Stimulated activated CD8-positive, alpha-beta memory T cell treated with anti-CD3 and anti-CD28 coated beads, Interleukin-4, amount 100 ng/mL, for 24 hours (primary cell): ENCODE results near the gene IKZF2.

Source experiments
- DNase-seq: peaks from one replicate; pipeline ENCODE4 v3.0.0-alpha.2; 2020; ENCODE audit warnings: low read depth

Gene IKZF2

DNA sequence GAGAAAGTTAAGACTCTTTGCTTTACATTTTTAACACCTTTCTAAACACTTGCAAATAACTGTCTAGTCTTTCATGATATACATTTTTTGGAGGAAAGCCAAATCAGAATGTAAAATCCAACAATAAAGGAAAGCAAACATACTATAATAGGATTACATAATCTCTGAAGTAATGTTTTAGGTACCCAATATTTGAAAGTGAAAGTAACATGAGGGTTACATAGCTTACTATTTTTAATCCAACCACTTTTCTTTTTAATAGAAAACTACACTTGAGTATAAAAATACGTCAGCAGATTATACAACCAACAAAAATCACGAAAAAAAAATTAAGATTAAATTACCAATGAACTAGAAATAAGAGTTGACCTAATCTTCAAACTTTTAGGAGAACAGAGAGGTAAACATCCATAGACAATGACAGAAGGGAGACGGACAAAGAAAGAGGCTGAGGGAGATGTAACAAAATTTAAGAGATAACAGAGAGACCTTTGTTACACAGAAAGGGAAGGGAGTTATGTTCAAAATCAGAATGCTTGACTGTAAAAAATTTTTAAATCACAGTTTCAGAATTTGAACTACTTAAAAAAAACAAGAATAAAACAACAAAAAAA is 150.0 kb downstream of the IKZF2 start:
- no peak for DNase-seq

DNA sequence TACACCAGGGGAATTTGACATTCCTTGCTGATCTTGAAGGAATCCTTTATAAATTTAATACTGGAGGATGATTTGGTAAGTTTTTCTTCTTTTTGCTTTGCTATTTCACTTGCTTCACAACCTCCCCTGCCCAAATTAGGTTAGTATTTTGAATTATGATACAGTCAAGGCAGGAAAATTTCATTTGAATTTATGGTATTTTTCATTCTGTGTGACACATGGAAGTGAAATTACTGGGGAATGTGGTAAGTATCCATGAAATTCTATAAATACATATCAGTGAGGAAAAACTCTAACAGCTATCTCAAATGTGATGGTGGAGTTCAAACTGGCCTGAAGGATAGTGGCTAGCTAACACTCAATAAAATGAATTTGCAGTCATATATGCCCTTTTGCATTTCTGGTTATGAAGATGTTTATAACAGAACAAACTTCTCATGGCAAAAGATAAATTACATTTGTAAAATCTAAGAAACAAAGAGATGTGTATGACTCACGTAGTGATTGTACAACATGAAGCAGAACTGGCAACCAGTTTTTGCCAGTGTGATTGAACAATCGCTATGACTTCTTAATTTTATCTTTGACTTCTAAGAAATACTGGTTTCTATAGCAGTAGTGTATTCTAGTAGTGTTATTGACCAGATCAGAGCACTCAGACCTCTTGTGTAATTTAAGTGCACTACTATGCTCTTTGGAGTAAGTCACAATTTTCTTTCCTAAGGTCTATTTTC is 152.6 kb downstream of the IKZF2 start:
- no peak for DNase-seq

- DNase-seq = no peak
These were observed 153.8 kb downstream of the IKZF2 start for GRCh38 chr2:212997526-212998020.

GRCh38 chr2:212995920-212996319 is 155.5 kb downstream of the IKZF2 start:
- DNase-seq = no peak

GRCh38 chr2:212994976-212995375 is 156.4 kb downstream of the IKZF2 start:
- no peak for DNase-seq

DNA sequence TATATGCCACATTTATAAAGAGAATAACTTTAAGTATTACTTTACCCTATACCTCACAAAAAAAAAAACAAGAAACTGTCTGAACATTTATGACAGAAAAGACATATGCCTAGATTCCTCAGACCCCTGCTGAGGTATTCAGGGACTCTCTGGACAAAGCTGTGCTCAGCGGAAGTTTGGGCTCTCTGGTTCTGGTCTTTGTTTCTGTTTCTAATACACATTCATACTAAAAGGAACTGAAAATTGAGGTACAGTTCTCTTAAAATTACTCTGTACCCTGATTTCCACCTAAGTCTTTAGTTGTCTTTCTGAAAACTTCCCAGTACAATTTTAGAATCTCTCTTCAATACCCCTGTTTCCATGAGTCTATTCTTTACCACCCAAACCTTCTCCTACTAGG is 160.3 kb downstream of the IKZF2 start:
- DNase-seq = no peak

DNA sequence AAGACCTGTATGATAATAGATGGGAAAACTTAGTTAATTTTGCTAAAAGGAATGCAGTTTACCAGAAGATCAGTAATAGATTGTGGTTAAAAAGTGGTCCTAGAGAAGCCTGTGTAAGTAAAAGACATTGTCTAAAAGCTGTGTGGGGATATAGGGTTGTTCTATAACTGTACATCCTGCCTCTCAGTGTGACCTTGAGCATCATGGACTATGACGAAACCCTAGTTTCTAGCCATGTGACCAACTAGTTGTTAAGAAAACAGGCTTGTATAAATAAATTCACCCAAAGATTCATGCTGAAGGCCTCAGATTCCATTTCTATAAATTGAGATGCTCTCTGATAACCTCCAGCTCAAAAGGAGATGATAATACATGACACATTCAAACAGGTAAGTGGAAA is 160.7 kb downstream of the IKZF2 start:
- DNase-seq = no peak

DNA sequence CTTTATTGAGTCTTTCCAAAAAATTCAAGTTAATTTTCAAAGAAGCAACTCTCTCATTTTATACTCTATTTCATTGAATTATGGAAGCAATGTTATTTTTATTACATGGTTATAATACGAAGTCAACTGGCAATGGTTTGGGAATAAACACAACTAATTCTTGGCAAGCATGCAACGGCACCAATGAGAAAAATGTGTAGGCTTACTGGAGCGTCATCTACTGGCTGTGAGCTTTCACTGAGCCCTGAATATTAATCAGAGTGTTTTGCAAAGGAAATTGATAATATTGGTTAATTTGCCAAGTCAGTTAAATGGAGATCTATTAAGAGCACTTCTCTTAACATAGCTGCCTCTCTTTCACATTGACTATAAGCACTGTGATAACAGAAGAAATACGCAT is 163.9 kb downstream of the IKZF2 start:
- DNase-seq = no peak

DNA sequence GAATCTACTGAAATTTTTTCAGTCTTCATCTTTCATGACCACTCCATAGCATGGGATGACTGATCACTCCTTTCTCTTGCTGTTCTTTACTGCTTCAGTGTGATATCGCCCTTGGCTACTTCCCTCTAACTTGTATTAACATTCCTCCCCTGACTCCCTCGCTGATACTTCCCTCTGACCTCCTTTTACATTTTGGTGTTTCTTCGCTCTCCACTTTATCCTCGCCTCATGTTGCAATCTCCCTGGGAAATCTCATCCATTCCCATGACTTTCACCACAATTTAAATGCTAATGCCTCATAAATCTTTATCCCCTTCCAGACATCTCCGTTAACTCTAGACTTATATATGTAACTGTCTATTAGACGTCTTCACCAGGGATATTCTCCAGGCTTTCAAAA is 167.3 kb downstream of the IKZF2 start:
- DNase-seq = no peak

- no peak for DNase-seq
These were observed 171.6 kb downstream of the IKZF2 start for GRCh38 chr2:212979799-212980198.

GRCh38 chr2:212979046-212979612 is 172.3 kb downstream of the IKZF2 start:
- no peak for DNase-seq

DNA sequence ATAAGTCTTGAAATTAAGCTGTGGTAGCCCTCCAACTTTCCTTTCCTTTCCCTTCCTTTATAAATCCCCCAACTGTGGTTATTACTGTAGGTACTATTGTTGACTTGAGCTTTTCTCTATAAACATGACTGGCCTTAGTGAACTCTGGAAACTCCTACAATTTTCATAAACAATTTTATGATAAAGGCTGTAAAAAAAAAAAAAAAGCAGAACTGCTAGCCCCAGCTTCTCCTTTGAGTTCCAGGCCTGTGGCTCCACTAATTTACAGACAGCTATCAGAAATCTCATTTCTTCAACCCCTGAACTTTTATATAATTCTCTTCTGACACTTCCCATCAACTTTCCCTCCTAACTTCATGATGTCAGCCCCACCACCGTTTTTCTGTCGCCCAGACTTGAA is 174.3 kb downstream of the IKZF2 start:
- no peak for DNase-seq

- no peak for DNase-seq
These were observed 176.1 kb downstream of the IKZF2 start for GRCh38 chr2:212975333-212975732.

DNA sequence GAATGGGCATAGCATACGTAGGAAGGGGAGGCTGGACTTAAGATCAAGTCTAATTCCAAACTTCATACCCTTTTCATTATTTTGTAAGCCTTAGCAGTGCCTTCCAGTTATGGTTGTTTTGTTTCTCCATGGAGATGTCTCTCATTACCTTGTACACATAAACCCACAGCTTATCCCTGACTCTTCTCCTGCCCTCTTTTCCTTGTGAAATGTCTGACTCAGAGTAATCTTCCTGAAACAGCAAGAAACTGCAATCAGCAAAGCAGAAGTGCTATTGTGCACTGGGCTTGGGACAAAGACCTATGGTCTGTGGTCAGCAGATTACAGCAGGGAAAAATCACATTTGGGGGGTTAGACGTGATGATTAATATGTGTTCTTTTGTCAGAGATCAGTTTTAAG is 176.7 kb downstream of the IKZF2 start:
- DNase-seq = no peak

DNA sequence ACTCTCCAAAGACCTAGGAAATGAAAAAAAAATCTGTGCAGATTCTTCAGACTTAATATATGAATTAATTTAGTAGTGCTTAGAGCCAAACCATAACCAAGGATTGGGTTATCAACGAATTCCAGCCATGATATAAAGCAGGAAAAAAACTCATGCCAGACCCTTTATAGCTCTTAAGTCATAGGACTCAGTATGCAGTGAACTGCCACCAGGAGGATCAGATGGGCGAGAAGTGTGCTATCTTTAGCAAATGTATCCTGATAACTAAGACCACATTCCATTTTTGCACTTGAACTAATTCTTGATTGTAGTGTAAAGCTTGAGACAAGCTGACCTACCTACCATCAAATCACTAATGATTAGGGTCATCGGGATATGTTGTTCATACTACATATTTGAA is 178.1 kb downstream of the IKZF2 start:
- DNase-seq = no peak

DNA sequence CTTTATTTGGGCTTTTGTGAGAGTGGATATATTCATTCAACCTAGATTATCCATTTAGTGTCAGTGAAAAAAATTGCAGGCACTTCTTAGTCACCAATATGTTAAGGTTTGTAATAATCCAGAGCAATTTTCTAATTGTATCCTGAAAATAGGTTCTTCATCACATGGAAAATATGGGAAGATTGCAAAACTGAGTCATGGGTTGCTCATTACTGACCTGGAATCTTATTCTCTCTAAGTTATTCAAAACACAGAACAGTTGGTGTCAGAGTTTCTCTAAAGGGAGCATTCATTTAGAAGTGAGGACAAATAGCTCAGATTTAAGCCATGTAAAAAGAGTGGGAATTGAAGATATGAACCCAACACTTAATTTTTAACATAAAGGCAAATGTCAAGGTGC is 181.3 kb downstream of the IKZF2 start:
- DNase-seq = no peak

DNA sequence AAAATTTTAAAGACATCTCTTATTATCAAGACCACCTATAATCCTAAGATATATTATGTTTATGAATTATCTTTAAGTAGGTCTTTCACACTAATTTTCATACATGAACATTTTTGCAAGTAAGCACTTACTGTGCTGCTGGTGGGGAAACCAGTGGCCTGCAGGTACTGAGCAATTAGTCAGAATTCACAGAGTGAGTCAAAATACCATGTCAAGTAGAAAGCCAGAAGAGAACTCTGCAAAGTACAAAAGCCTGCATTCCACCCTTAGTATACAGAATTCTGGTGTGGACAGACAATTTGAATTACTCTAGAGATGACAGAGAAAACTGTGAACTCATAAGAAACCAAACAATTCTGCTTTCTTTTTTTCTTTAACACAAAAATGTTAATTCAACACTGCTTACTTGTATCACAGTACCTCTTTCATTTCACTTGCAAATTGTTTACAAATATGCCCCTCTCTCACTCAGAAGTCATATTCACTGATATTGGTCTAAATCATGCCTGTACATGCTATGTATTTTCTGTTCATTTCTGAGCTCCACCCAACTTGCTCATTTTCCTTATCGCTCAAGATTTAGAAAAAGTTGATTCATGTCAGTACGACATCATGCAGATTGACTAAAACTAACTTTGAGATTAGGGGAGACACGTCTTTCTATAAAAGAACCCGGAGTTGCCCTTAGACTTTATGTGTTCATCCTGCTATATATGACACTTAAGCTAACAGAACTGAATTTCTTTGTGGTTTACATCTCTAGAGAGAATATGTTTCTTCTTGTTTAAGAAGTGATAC is 182.9 kb downstream of the IKZF2 start:
- no peak for DNase-seq

- no peak for DNase-seq
These were observed 184.5 kb downstream of the IKZF2 start for GRCh38 chr2:212966884-212967283.

DNA sequence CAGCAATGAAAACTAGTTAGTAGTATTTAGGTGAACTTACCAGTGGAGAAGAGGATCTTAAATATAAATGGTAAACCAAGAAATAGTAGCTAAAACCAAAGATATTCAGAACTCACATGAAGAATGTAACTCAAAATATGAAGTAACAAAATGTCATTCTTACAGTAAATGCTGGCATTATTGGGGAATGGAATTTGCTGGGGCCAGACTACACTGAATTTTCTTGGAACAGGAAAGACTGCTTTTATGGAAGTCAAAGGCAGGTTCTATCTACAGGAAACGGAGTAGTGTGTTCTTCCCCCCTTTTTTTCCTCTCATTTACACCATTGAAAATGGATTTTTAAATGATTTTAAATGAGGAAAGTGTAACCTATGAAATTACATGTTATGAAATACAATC is 188.7 kb downstream of the IKZF2 start:
- no peak for DNase-seq

DNA sequence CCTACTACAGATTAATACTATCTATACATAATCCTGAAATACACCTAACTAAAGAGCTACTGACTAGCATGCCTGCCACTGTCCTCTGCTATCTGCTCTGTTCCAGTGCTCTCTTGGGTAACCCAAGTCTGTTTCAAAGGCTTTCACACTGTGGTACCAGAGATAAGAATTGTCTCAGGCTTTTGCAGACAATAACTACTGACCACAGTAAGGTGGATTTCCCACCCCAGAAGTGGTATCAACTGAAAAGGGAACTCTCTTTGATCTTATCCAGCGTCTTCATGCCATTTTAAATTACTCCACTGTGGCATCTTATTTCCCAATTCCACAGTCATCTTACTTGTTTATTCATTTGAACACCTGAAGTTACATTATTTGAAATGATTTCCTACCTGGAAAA is 190.2 kb downstream of the IKZF2 start:
- DNase-seq = no peak

DNA sequence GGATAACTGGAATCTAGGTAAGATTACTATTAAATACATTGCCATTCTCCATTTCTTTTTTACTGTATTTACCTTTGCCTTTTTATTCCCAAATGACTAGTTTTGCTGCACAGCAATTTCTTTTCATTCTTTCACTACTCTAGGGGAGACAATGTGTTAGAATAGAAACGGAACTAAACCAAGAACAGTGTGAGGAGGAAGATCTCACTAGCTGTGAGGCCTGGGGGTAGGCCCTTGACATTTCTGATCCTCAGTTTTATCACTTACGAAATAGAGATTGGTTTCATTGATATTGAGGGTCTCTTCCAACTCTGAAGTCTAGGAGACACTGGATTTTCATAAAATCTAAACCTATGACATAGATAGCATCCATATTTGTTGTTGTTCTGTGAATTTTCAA is 191.1 kb downstream of the IKZF2 start:
- DNase-seq = no peak

DNA sequence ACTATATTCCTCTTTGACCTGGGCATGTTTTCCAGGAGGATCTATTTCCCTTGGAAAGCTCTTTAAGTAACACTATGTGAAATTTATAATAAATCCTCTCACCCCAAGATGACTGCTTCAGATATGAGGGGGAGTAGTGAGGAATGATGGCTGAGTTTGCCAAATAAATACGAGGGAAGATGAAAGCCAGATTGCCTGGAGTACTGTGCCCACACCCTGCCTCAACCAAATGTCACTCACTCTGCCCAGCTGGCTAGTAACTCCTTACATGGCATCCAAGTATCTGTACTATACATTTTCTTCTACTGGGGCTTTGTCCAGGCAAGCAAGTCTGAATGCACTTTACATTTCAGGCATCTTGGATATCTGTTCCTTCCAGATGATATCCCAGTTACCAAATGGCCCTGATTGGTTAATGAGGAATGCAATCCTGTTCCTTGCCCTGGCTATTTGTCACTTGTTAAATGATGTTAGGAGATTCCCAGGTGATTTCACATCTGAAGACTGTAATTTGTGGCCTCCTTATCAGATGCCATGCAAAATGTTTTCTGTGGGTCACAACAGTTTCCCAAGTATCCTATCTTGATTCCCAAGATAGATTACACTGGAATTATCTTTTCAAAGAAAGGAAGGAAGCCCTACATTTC is 191.8 kb downstream of the IKZF2 start:
- DNase-seq = no peak
